HCT116 (cell line): ENCODE results near the gene PLCG2. TPM values are rescaled to one million over a fixed set of nuclear protein-coding genes. Genes with fewer than 3 reads are reported as not detected.
A peak's percentile ranks its signal among the peaks of the same experiment; 100 is the strongest.

ENCODE experiments used
- ATAC-seq: fragments of 200-7000 bp; cut with Tn5 transposase; 2 replicates; pipeline ENCODE4 v1.9.1; 2020; ENCODE audit warnings: mild to moderate bottlenecking, moderate library complexity
- BruUV-seq: library from RNA; stranded (reverse); fragments of 400-500 nt; replicated peaks from 2 replicates; lab custom pipeline; 2021; lab: Mats Ljungman, UMichigan
- CTCF ChIA-PET: fragments of 300-600 bp; sonication (Branson Sonifier 250); formaldehyde crosslinking; loops from one replicate; lab custom pipeline; 2021; ENCODE audit warnings: antibody characterized with exemption; lab: Charles Lee
- POLR2A ChIA-PET: fragments of 300-600, 350-600 bp; sonication (Branson Sonifier 250); formaldehyde crosslinking; loops from one replicate; lab custom pipeline; 2021; ENCODE audit warnings: antibody characterized with exemption; lab: Charles Lee
- RAD21 ChIA-PET, 2 experiments: fragments of 300-600 bp; sonication (Branson Sonifier 250); formaldehyde crosslinking; loops; one replicate each; lab custom pipeline; 2023; ENCODE audit warnings: low total read pairs in 2 of 2; ENCODE audit not compliant: uncharacterized antibody in 2 of 2, unreplicated experiment in 2 of 2, low non-redundant PET in 1 of 2; lab: Charles Lee
- DNase-seq: peaks from one replicate; pipeline ENCODE4 v3.0.0-alpha.2; 2010; ENCODE audit warnings: low read depth, low spot score
- H2AFZ ChIP-seq: fragments of 200-600 bp; shearing (Covaris generic), sonication (generic); 2 replicates; pipeline ENCODE4 v1.6.1; 2017; ENCODE audit warnings: low read depth, mixed run types, mixed read lengths, antibody characterized with exemption, low read length; ENCODE audit not compliant: poor library complexity, severe bottlenecking
- H3K27ac ChIP-seq: 2 replicates; pipeline ENCODE4 v1.5.1; 2012; ENCODE audit warnings: low read depth, low read length
- H3K27me3 ChIP-seq: fragments of 200-600 bp; sonication (generic); 2 replicates; pipeline ENCODE4 v1.6.1; 2016; ENCODE audit warnings: mixed run types, low read length, mixed read lengths; ENCODE audit not compliant: insufficient read depth
- H3K36me3 ChIP-seq, 2 experiments: fragments of 200-500 bp in 1 of 2; fragments of 200-600 bp in 1 of 2; sonication (Bioruptor generic) in 1 of 2; sonication (generic) in 1 of 2; 2 replicates each; pipeline versions ENCODE4 v1.5.1 to v1.6.1; 2014 to 2016; ENCODE audit warnings: low read length in 2 of 2, inconsistent platforms in 1 of 2, mixed read lengths in 1 of 2, mixed run types in 1 of 2; ENCODE audit not compliant: insufficient read depth in 2 of 2, control insufficient read depth in 1 of 2
- H3K4me1 ChIP-seq, 2 experiments: fragments of 200-600 bp in 1 of 2; sonication (generic) in 1 of 2; 2 replicates each; pipeline versions ENCODE4 v1.5.1 to v1.6.1; 2012 to 2017; ENCODE audit warnings: low read length in 2 of 2, inconsistent platforms in 1 of 2, mild to moderate bottlenecking in 1 of 2, mixed read lengths in 1 of 2, mixed run types in 1 of 2, moderate library complexity in 1 of 2; ENCODE audit not compliant: insufficient read depth in 2 of 2, control insufficient read depth in 1 of 2
- H3K4me2 ChIP-seq: fragments of 200-600 bp; sonication (generic); 2 replicates; pipeline ENCODE4 v1.6.1; 2017; ENCODE audit warnings: mixed run types, low read length, mixed read lengths
- H3K4me3 ChIP-seq, 2 experiments: fragments of 200-600 bp in 1 of 2; sonication (generic) in 1 of 2; replicated peaks in 1 of 2; 2 replicates each; pipeline ENCODE4 v1.5.1; 2011 to 2016; ENCODE audit warnings: low read length in 2 of 2, control low read depth in 1 of 2, low read depth in 1 of 2, mild to moderate bottlenecking in 1 of 2, mixed read lengths in 1 of 2, mixed run types in 1 of 2
- H3K79me2 ChIP-seq: fragments of 200-600 bp; sonication (generic); 2 replicates; pipeline ENCODE4 v1.6.1; 2017; ENCODE audit warnings: mild to moderate bottlenecking, mixed run types, low read length, moderate library complexity, mixed read lengths; ENCODE audit not compliant: insufficient read depth
- H3K9ac ChIP-seq: fragments of 200-600 bp; sonication (generic); 2 replicates; pipeline ENCODE4 v1.6.1; 2016; ENCODE audit warnings: low read length, mixed read lengths
- H3K9me2 ChIP-seq: fragments of 200-600 bp; sonication (generic), shearing (Covaris generic); 2 replicates; pipeline ENCODE4 v1.6.1; 2017; ENCODE audit warnings: mixed run types, mild to moderate bottlenecking, moderate library complexity; ENCODE audit not compliant: insufficient read depth
- H3K9me3 ChIP-seq, 2 experiments: fragments of 200-500 bp in 1 of 2; fragments of 200-600 bp in 1 of 2; sonication (Bioruptor generic) in 1 of 2; sonication (generic) in 1 of 2; 2 replicates each; pipeline ENCODE4 v1.6.1; 2014 to 2017; ENCODE audit warnings: low read length in 2 of 2, mixed read lengths in 2 of 2, inconsistent platforms in 1 of 2, low read depth in 1 of 2, mild to moderate bottlenecking in 1 of 2, mixed run types in 1 of 2, moderate library complexity in 1 of 2; ENCODE audit not compliant: control insufficient read depth in 1 of 2, insufficient read depth in 1 of 2
- H4K20me1 ChIP-seq: fragments of 200-600 bp; sonication (generic), shearing (Covaris generic); 2 replicates; pipeline ENCODE4 v1.6.1; 2017; ENCODE audit warnings: mixed run types, mild to moderate bottlenecking, moderate library complexity; ENCODE audit not compliant: insufficient read depth
- ATF3 ChIP-seq: IDR thresholded peaks from 2 replicates; pipeline ENCODE4 v1.6.1; 2012
- CEBPB ChIP-seq: IDR thresholded peaks from 2 replicates; pipeline ENCODE4 v1.6.1; 2012; ENCODE audit warnings: low read depth
- CTCF ChIP-seq, 3 experiments: fragments of 200-600 bp in 1 of 3; sonication (generic) in 1 of 3; IDR thresholded peaks in 2 of 3; conservative IDR thresholded peaks in 1 of 3; 2 replicates each; pipeline ENCODE4 v1.5.1; 2012 to 2017; ENCODE audit warnings: low read depth in 2 of 3, low read length in 2 of 3, antibody characterized with exemption in 1 of 3, borderline replicate concordance in 1 of 3, control low read depth in 1 of 3, mild to moderate bottlenecking in 1 of 3, mixed read lengths in 1 of 3, mixed run types in 1 of 3, moderate library complexity in 1 of 3; ENCODE audit not compliant: insufficient read depth in 1 of 3
- EZH2 ChIP-seq: fragments of 200-600 bp; sonication (generic); IDR thresholded peaks from 2 replicates; pipeline ENCODE4 v1.6.1; 2017; ENCODE audit warnings: antibody characterized with exemption, mixed run types
- EZH2phosphoT487 ChIP-seq: fragments of 200-600 bp; IDR thresholded peaks from 2 replicates; pipeline ENCODE4 v1.6.1; 2018; ENCODE audit warnings: antibody characterized with exemption, borderline replicate concordance
- JUND ChIP-seq: IDR thresholded peaks from 2 replicates; pipeline ENCODE4 v1.6.1; 2012
- REST ChIP-seq: IDR thresholded peaks from 2 replicates; pipeline ENCODE4 v1.6.1; 2012; ENCODE audit warnings: low read depth
- SRF ChIP-seq: IDR thresholded peaks from 2 replicates; pipeline ENCODE4 v1.6.1; 2012; ENCODE audit warnings: low read depth
- TCF7L2 ChIP-seq: IDR thresholded peaks from 2 replicates; pipeline ENCODE4 v1.7.0; 2011; ENCODE audit warnings: borderline replicate concordance, inconsistent platforms; ENCODE audit not compliant: insufficient read depth, insufficient read length; ENCODE audit errors: extremely low read depth
- YY1 ChIP-seq: IDR thresholded peaks from 2 replicates; pipeline ENCODE4 v1.6.1; 2011; ENCODE audit warnings: low read length, low read depth, moderate library complexity, mild to moderate bottlenecking; ENCODE audit not compliant: insufficient replicate concordance; ENCODE audit errors: extremely low read depth
- intact Hi-C: fragments of 100-400 bp; cut with micrococcal nuclease; formaldehyde crosslinking; loops from 2 replicates; pipeline ENCODE4 v1.10.0; 2022
- total RNA-seq: library from RNA; stranded (reverse); gene quantifications from one replicate; pipeline ENCODE4 v1.2.1, GENCODE V29; 2021; ENCODE audit not compliant: unreplicated experiment

The PLCG2 gene
- total RNA-seq, 1 experiment from 2014 or later: 31.2 TPM

- Histone ChIP-seq H3K9ac (no peak overlapping the region), H3K79me2 (no peaks in the 10 kb centered on the region), H3K27me3 (no peaks in the 10 kb centered on the region), H2AFZ (no peak overlapping the region), H3K9me3 (no peaks in the 10 kb centered on the region), H3K4me2 (no peak overlapping the region), H4K20me1 (no peaks in the 10 kb centered on the region), H3K27ac (no peak overlapping the region), H3K4me1 (no peaks in the 10 kb centered on the region), H3K4me3 (no peak overlapping the region), H3K9me2 (no peaks in the 10 kb centered on the region)
- DNase-seq: no peak
- POLR2A ChIA-PET: interaction anchor here (0.7 kb wide), 1 partner anchor 129 kb away, joined by 3 read pairs; no protein-coding TSS in a partner anchor
- intact Hi-C loops: loop anchor here (10.0 kb wide), 1 partner anchor 255 kb away; no protein-coding TSS in a partner anchor
- RAD21 ChIA-PET: no interaction called here
- TF ChIP-seq YY1 (no peak), CTCF (IDR thresholded peaks at IDR 0.05 in 2 of 3, conservative IDR thresholded peaks at IDR 0.05 in 1 of 3; ENCODE audit: borderline replicate concordance in 1 of 3, insufficient read depth in 1 of 3, low read depth in 2 of 3, low read length in 2 of 3) (peak in 2 of 3 experiments; percentile 64 to 68; a peak in 4 of 6 replicates)
- TF ChIP-seq, all 23 proteins: peak for 1
- CTCF ChIA-PET: interaction anchor here (0.7 to 1.0 kb wide), 3 partner anchors 10 to 147 kb away, joined by 3 read pairs; no protein-coding TSS in a partner anchor
- BruUV-seq: no TSS peak
- peak; percentile 79 for ATAC-seq
- H3K36me3 ChIP-seq: no peaks in the 10 kb centered on the region
Measured at GRCh38 chr16:81879625-81880024, 100.5 kb downstream of the PLCG2 start.

GRCh38 chr16:81880816-81881215 is 101.7 kb downstream of the PLCG2 start:
- Histone ChIP-seq H3K36me3 (no peaks in the 10 kb centered on the region), H3K9me2 (no peaks in the 10 kb centered on the region), H3K79me2 (no peaks in the 10 kb centered on the region), H3K27me3 (no peaks in the 10 kb centered on the region), H3K4me1 (no peaks in the 10 kb centered on the region), H2AFZ (no peak overlapping the region), H3K4me2 (no peak overlapping the region), H3K4me3 (no peak overlapping the region), H4K20me1 (no peaks in the 10 kb centered on the region), H3K9me3 (no peaks in the 10 kb centered on the region), H3K9ac (no peak overlapping the region), H3K27ac (no peak overlapping the region)
- RAD21 ChIA-PET: no interaction called here
- CTCF ChIA-PET: no interaction called here
- intact Hi-C loops: no loop called here
- ATAC-seq (no peak), DNase-seq (no peak)
- BruUV-seq: no TSS peak
- POLR2A ChIA-PET: no interaction called here
- TF ChIP-seq EZH2: no peak
- no peak for TF ChIP-seq ATF3
- no peak for TF ChIP-seq CEBPB
- no peak for TF ChIP-seq EZH2phosphoT487
- TF ChIP-seq TCF7L2: no peak
- no peak for TF ChIP-seq REST
- TF ChIP-seq JUND: no peak
- no peak for TF ChIP-seq YY1
- TF ChIP-seq SRF: no peak
